H1 (cell line): ENCODE measurements around the gene CDX2. TPM values are rescaled to one million over a fixed set of nuclear protein-coding genes. Genes with fewer than 3 reads are reported as not detected.

ENCODE experiments used
- CTCF ChIA-PET: fragments of 300-600 bp; sonication (Branson Sonifier 250); formaldehyde crosslinking; loops from one replicate; lab custom pipeline; 2021; ENCODE audit not compliant: partially characterized antibody; lab: Charles Lee
- POLR2A ChIA-PET: fragments of 300-600 bp; sonication (Branson Sonifier 250); formaldehyde crosslinking; loops from one replicate; lab custom pipeline; 2021; ENCODE audit warnings: inconsistent platforms; ENCODE audit not compliant: partially characterized antibody; lab: Charles Lee
- DNase-seq, 2 experiments: peaks; one replicate each; pipeline versions ENCODE4 v3.0.0 to v3.0.0-alpha.2; 2010 to 2022; ENCODE audit warnings: low spot score in 2 of 2, low read depth in 1 of 2, mixed read lengths in 1 of 2
- FAIRE-seq: peaks from 2 replicates; lab custom pipeline; 2011; peaks lifted over from hg19 to GRCh38; lab: Jason Lieb, UNC
- H2AFZ ChIP-seq: 2 replicates; pipeline ENCODE4 v1.8.1; 2012; ENCODE audit warnings: low read length, inconsistent platforms
- H2AK5ac ChIP-seq: 2 replicates; pipeline ENCODE4 v1.6.1; 2013; ENCODE audit warnings: low read depth, low read length
- H2BK120ac ChIP-seq: replicated peaks from 2 replicates; pipeline ENCODE3; 2013; ENCODE audit warnings: low read depth, low read length, inconsistent platforms
- H2BK12ac ChIP-seq: 2 replicates; pipeline ENCODE4 v1.6.1; 2013; ENCODE audit warnings: low read depth, low read length
- H2BK15ac ChIP-seq: 2 replicates; pipeline ENCODE4 v1.6.1; 2013; ENCODE audit warnings: low read length
- H2BK20ac ChIP-seq: 2 replicates; pipeline ENCODE4 v1.6.1; 2013; ENCODE audit warnings: low read length
- H2BK5ac ChIP-seq: 2 replicates; pipeline ENCODE4 v1.6.1; 2013; ENCODE audit warnings: low read depth, low read length
- H3K14ac ChIP-seq: 2 replicates; pipeline ENCODE4 v1.6.1; 2013; ENCODE audit warnings: inconsistent platforms; ENCODE audit not compliant: insufficient read length
- H3K18ac ChIP-seq: 2 replicates; pipeline ENCODE4 v1.6.1; 2013; ENCODE audit warnings: low read length; ENCODE audit errors: extremely low read depth
- H3K23ac ChIP-seq: 2 replicates; pipeline ENCODE4 v1.6.1; 2013; ENCODE audit warnings: inconsistent platforms; ENCODE audit not compliant: insufficient read length
- H3K23me2 ChIP-seq: 2 replicates; pipeline ENCODE4 v1.6.1; 2013; ENCODE audit warnings: low read depth, low read length
- H3K27ac ChIP-seq: 2 replicates; pipeline ENCODE4 v1.6.1; 2011; ENCODE audit warnings: low read depth, low read length, inconsistent platforms
- H3K27me3 ChIP-seq, 4 experiments: replicated peaks in 1 of 4; 1 replicate in 1 of 4; 2 replicates in 3 of 4; pipeline versions ENCODE4 v1.6.1 to v1.8.1; 2011 to 2013; ENCODE audit warnings: low read length in 3 of 4, mild to moderate bottlenecking in 3 of 4, inconsistent platforms in 2 of 4, mixed read lengths in 2 of 4, moderate library complexity in 1 of 4; ENCODE audit not compliant: control insufficient read depth in 3 of 4, insufficient read depth in 3 of 4; ENCODE audit errors: extremely low read depth in 1 of 4
- H3K36me3 ChIP-seq, 4 experiments: 2 replicates each; pipeline versions ENCODE4 v1.6.1 to v1.8.1; 2011 to 2013; ENCODE audit warnings: mild to moderate bottlenecking in 4 of 4, low read length in 3 of 4, moderate library complexity in 2 of 4, control low read depth in 1 of 4, inconsistent platforms in 1 of 4; ENCODE audit not compliant: insufficient read depth in 4 of 4, control insufficient read depth in 2 of 4
- H3K4ac ChIP-seq: replicated peaks from 2 replicates; pipeline ENCODE3; 2013; ENCODE audit warnings: low read length, low read depth, mixed read lengths, inconsistent platforms; ENCODE audit not compliant: insufficient read length
- H3K4me1 ChIP-seq, 4 experiments: replicated peaks in 1 of 4; 1 replicate in 1 of 4; 2 replicates in 3 of 4; pipeline versions ENCODE4 v1.6.1 to v1.8.1; 2011 to 2013; ENCODE audit warnings: low read length in 3 of 4, inconsistent platforms in 2 of 4, mixed read lengths in 1 of 4; ENCODE audit not compliant: insufficient read depth in 4 of 4, control insufficient read depth in 3 of 4
- H3K4me2 ChIP-seq, 2 experiments: 2 replicates each; pipeline versions ENCODE4 v1.6.1 to v1.8.1; 2011 to 2013; ENCODE audit warnings: low read depth in 2 of 2, low read length in 2 of 2, control low read depth in 1 of 2, inconsistent platforms in 1 of 2, mild to moderate bottlenecking in 1 of 2; ENCODE audit not compliant: insufficient read depth in 1 of 2
- H3K4me3 ChIP-seq, 4 experiments: fragments of 200-600, 300-600 bp in 1 of 4; sonication (generic), shearing (Covaris generic), sonication (Bioruptor Twin) in 1 of 4; 2 replicates each; pipeline versions ENCODE4 v1.5.1 to v1.8.1; 2011 to 2016; ENCODE audit warnings: low read length in 4 of 4, low read depth in 3 of 4, control low read depth in 2 of 4, inconsistent platforms in 2 of 4, mild to moderate bottlenecking in 2 of 4, mixed read lengths in 1 of 4, moderate library complexity in 1 of 4; ENCODE audit not compliant: insufficient read depth in 2 of 4; ENCODE audit errors: extremely low read depth in 1 of 4
- H3K56ac ChIP-seq: replicated peaks from 2 replicates; pipeline ENCODE3; 2013; ENCODE audit warnings: low read depth, mild to moderate bottlenecking, mixed read lengths, low read length, inconsistent platforms; ENCODE audit not compliant: insufficient read length
- H3K79me1 ChIP-seq: 2 replicates; pipeline ENCODE4 v1.6.1; 2013; ENCODE audit warnings: low read depth, low read length, control low read depth
- H3K79me2 ChIP-seq, 2 experiments: 2 replicates each; pipeline versions ENCODE4 v1.6.1 to v1.8.1; 2012 to 2013; ENCODE audit warnings: low read length in 2 of 2, mild to moderate bottlenecking in 2 of 2, inconsistent platforms in 1 of 2; ENCODE audit not compliant: insufficient read depth in 2 of 2, control insufficient read depth in 1 of 2
- H3K9ac ChIP-seq, 4 experiments: replicated peaks in 1 of 4; 1 replicate in 1 of 4; 2 replicates in 3 of 4; pipeline versions ENCODE4 v1.6.1 to v1.8.1; 2011 to 2013; ENCODE audit warnings: low read depth in 3 of 4, low read length in 3 of 4, control low read depth in 2 of 4, mild to moderate bottlenecking in 2 of 4, moderate library complexity in 2 of 4, inconsistent platforms in 1 of 4; ENCODE audit errors: extremely low read depth in 1 of 4
- H3K9me3 ChIP-seq, 2 experiments: 2 replicates each; pipeline versions ENCODE4 v1.6.1 to v1.8.1; 2012 to 2013; ENCODE audit warnings: mild to moderate bottlenecking in 2 of 2, moderate library complexity in 2 of 2, control low read depth in 1 of 2, inconsistent platforms in 1 of 2, low read depth in 1 of 2, low read length in 1 of 2, mixed read lengths in 1 of 2; ENCODE audit not compliant: insufficient read depth in 2 of 2
- H4K20me1 ChIP-seq, 2 experiments: replicated peaks in 1 of 2; 2 replicates each; pipeline versions ENCODE3 to v1.8.1; 2011 to 2013; ENCODE audit warnings: inconsistent platforms in 2 of 2, low read length in 2 of 2, mild to moderate bottlenecking in 1 of 2; ENCODE audit not compliant: insufficient read depth in 2 of 2, control insufficient read depth in 1 of 2
- H4K5ac ChIP-seq: 2 replicates; pipeline ENCODE4 v1.6.1; 2013; ENCODE audit warnings: low read length, low read depth, mixed read lengths, inconsistent platforms; ENCODE audit not compliant: insufficient read length
- H4K8ac ChIP-seq: 2 replicates; pipeline ENCODE4 v1.8.0; 2013; ENCODE audit warnings: mild to moderate bottlenecking, moderate library complexity, low read length, inconsistent platforms; ENCODE audit not compliant: insufficient read depth; ENCODE audit errors: extremely low read depth
- H4K91ac ChIP-seq: replicated peaks from 2 replicates; pipeline ENCODE3; 2013; ENCODE audit warnings: low read length, mixed read lengths, inconsistent platforms; ENCODE audit not compliant: insufficient read length
- CBX8 ChIP-seq: fragments of 300-800, 300-1000 bp; sonication (generic); IDR thresholded peaks from 2 replicates; pipeline ENCODE4 v1.7.1; 2016; ENCODE audit warnings: low read depth, low read length, borderline replicate concordance
- EZH2 ChIP-seq: fragments of 200-600 bp; sonication (generic); IDR thresholded peaks from 2 replicates; pipeline ENCODE4 v1.7.1; 2012; ENCODE audit warnings: low read depth, mild to moderate bottlenecking, moderate library complexity, low read length, inconsistent platforms; ENCODE audit not compliant: severe bottlenecking
- RXRA ChIP-seq: IDR thresholded peaks from 2 replicates; pipeline ENCODE4 v1.6.1; 2011; ENCODE audit warnings: low read depth, mild to moderate bottlenecking, low read length, moderate library complexity; ENCODE audit not compliant: insufficient read depth
- WGBS, 2 experiments: shearing (Covaris generic) in 1 of 2; methylation state at CpG; one replicate each; pipeline versions ENCODE4 v1.1.6 to v1.1.7; 2013 to 2015; ENCODE audit warnings: low lambda C conversion rate in 2 of 2, mixed read lengths in 2 of 2, inconsistent platforms in 1 of 2, low coverage in 1 of 2, missing lambda C conversion rate in 1 of 2; ENCODE audit not compliant: insufficient replicate concordance in 2 of 2, insufficient coverage in 1 of 2, insufficient read length in 1 of 2; ENCODE audit errors: extremely low coverage in 1 of 2, missing lambda C conversion rate in 1 of 2; 5-methylcytosine and 5-hydroxymethylcytosine counted together
- polyA plus RNA-seq, 7 experiments: library from polyadenylated mRNA; depleted of rRNA in 3 of 7; stranded (reverse) in 5 of 7; unstranded in 2 of 7; fragments of >200 nt in 5 of 7; fragments of 200-250 nt in 2 of 7; gene quantifications; 1 replicate in 5 of 7; 2 replicates in 1 of 7; 4 replicates in 1 of 7; pipeline versions ENCODE4 v1.2.1 to v1.2.3, GENCODE V29; 2011 to 2013; ENCODE audit warnings: missing spikeins in 2 of 7, mixed read lengths in 2 of 7
- total RNA-seq: library from RNA; stranded (reverse); fragmentation: NEBNext Ultra II Directional; extraction: Animal tissue kit (Norgen Biotek cat#: 25700); gene quantifications from 2 replicates; pipeline ENCODE4 v1.2.1, GENCODE V29; 2021

The CDX2 gene
- total and polyA plus RNA-seq, 2 of the 8 experiments (the other 6 are each of a cell fraction or from before 2014, with no cell fraction given): 0.09 TPM; not detected in 1

- no peaks in the 10 kb centered on the region for H3K9me3 ChIP-seq
- no peak overlapping the region for H2BK120ac ChIP-seq
- FAIRE-seq: no peak
- no peak overlapping the region for H3K27ac ChIP-seq
- H3K27me3 ChIP-seq: peaks cover 87 to 97% (median 94%) of the 10 kb centered on the region in 4 experiments
- peaks cover 0 to 13% (median 5%) of the 10 kb centered on the region in 4 experiments; a peak in 5 of 7 replicates for H3K4me1 ChIP-seq
- no peaks in the 10 kb centered on the region for H3K79me1 ChIP-seq
- no peak overlapping the region; the same call in 1 of the 2 replicates for H2BK15ac ChIP-seq
- H3K56ac ChIP-seq: no peak overlapping the region
- H3K9ac ChIP-seq: no peak overlapping the region
- WGBS, 2 experiments: 12% methylated on average over 15 of the region's 15 CpGs; no CpG with 5 or more reads in 1 of the 2 experiments
- H2BK5ac ChIP-seq: no peak overlapping the region
- H4K5ac ChIP-seq: no peak overlapping the region
- peak overlapping the region; percentile 55; the same call in 1 of the 2 replicates for H2BK12ac ChIP-seq
- TF ChIP-seq CBX8: peak; percentile 89; the same call in 1 of the 2 replicates
- TF ChIP-seq RXRA: no peak
- TF ChIP-seq EZH2: peak; percentile 91
- no peak overlapping the region for H3K14ac ChIP-seq
- peaks cover 0 to 11% (median 0%) of the 10 kb centered on the region in 4 experiments; a peak in 1 of 8 replicates for H3K36me3 ChIP-seq
- no peaks in the 10 kb centered on the region for H3K79me2 ChIP-seq
- H4K20me1 ChIP-seq: peaks cover 17 to 41% of the 10 kb centered on the region in 2 experiments
- H2AK5ac ChIP-seq: no peak overlapping the region
- POLR2A ChIA-PET: interaction anchor here (0.6 to 5.0 kb wide), 2 partner anchors 13 to 612 kb away, joined by 3 to 31 read pairs; partner anchors contain the start of gene CDX2
- CTCF ChIA-PET: interaction anchor here (0.6 to 20.5 kb wide), 7 partner anchors 12 to 318 kb away, joined by 3 to 283 read pairs (median 10); partner anchors contain the start of genes CDX2 and PDX1
- no peak overlapping the region for H2AFZ ChIP-seq
- H3K23me2 ChIP-seq: peaks cover 2% of the 10 kb centered on the region; the same call in 1 of the 2 replicates
- no peak overlapping the region for H2BK20ac ChIP-seq
- H3K23ac ChIP-seq: no peak overlapping the region
- no peak overlapping the region for H3K4me3 ChIP-seq
- no peak overlapping the region for H3K4ac ChIP-seq
- H4K91ac ChIP-seq: no peak overlapping the region
- no peak overlapping the region for H3K18ac ChIP-seq
- H3K4me2 ChIP-seq: peak overlapping the region in 1 of 2 experiments; percentile 52; a peak in 2 of 4 replicates
- no peak for DNase-seq
- H4K8ac ChIP-seq: no peak overlapping the region
These were observed 10.7 kb upstream of the CDX2 start for GRCh38 chr13:27979765-27980279.
